T-cell (primary cell): Measurements from ENCODE around the gene ACTG2. TPM values are rescaled to one million over a fixed set of nuclear protein-coding genes. Genes with fewer than 3 reads are reported as not detected.
"Not testable (repeated sequence)": the region's sequence is repeated elsewhere in the genome, so short reads cannot be mapped to it uniquely, and the experiment has no call there.

Source experiments
- ATAC-seq, 4 experiments: fragments of 200-7000 bp in 3 of 4; fragments of 150-1000 bp in 1 of 4; cut with Tn5 transposase; replicated peaks in 1 of 4; 1 replicate in 3 of 4; 2 replicates in 1 of 4; pipeline ENCODE4 v1.10.0; 2021; ENCODE audit warnings: moderate library complexity in 3 of 4, mild to moderate bottlenecking in 2 of 4, moderate number of reproducible peaks in 1 of 4
- CTCF ChIA-PET, 2 donors: fragments of 300-600 bp; sonication (Branson Sonifier 250); formaldehyde crosslinking; loops; one replicate each; lab custom pipeline; 2022; ENCODE audit warnings: antibody characterized with exemption in 2 of 2; lab: Charles Lee
- POLR2A ChIA-PET, 2 donors: fragments of 300-600 bp; sonication (Branson Sonifier 250); formaldehyde crosslinking; loops; one replicate each; lab custom pipeline; 2022; ENCODE audit warnings: antibody characterized with exemption in 2 of 2; lab: Charles Lee
- DNase-seq, 35 experiments: peaks; one replicate each; pipeline versions ENCODE4 v3.0.0 to v3.0.0-alpha.2; 2013 to 2023
- H3K27ac ChIP-seq: one replicate; pipeline ENCODE4 v1.5.1; 2013; ENCODE audit warnings: low read length
- H3K27me3 ChIP-seq, 2 experiments: replicated peaks in 1 of 2; 1 replicate in 1 of 2; 2 replicates in 1 of 2; pipeline versions ENCODE4 v1.6.1 to v1.7.0; 2013; ENCODE audit warnings: low read length in 1 of 2, mixed read lengths in 1 of 2; ENCODE audit not compliant: control insufficient read depth in 2 of 2, insufficient read depth in 2 of 2; ENCODE audit errors: extremely low read depth in 1 of 2
- H3K36me3 ChIP-seq, 2 donors: 1 replicate in 1 of 2; 2 replicates in 1 of 2; pipeline versions ENCODE4 v1.6.1 to v1.7.0; 2013; ENCODE audit warnings: low read length in 1 of 2; ENCODE audit not compliant: control insufficient read depth in 2 of 2, insufficient read depth in 1 of 2; ENCODE audit errors: extremely low read depth in 1 of 2
- H3K4me1 ChIP-seq, 2 experiments: 1 replicate in 1 of 2; 2 replicates in 1 of 2; pipeline versions ENCODE4 v1.6.1 to v1.7.0; 2013; ENCODE audit warnings: low read length in 2 of 2, mixed read lengths in 1 of 2; ENCODE audit not compliant: insufficient read depth in 2 of 2, control insufficient read depth in 1 of 2; ENCODE audit errors: extremely low read depth in 1 of 2
- H3K4me3 ChIP-seq, 2 donors: 1 replicate in 1 of 2; 2 replicates in 1 of 2; pipeline versions ENCODE4 v1.5.1 to v1.7.0; 2013; ENCODE audit warnings: mild to moderate bottlenecking in 2 of 2, low read length in 1 of 2, moderate library complexity in 1 of 2; ENCODE audit not compliant: control insufficient read depth in 1 of 2; ENCODE audit errors: extremely low read depth in 1 of 2
- H3K9me3 ChIP-seq: 2 replicates; pipeline ENCODE4 v1.7.0; 2013
- H3K27ac Mint-ChIP-seq, 2 donors: one replicate each; pipeline ENCODE4 v1.8.0; 2020 to 2021; ENCODE audit warnings: mild to moderate bottlenecking in 2 of 2, mixed read lengths in 2 of 2
- H3K27me3 Mint-ChIP-seq, 2 donors: one replicate each; pipeline ENCODE4 v1.8.0; 2021 to 2022; ENCODE audit warnings: mixed read lengths in 2 of 2
- H3K36me3 Mint-ChIP-seq: one replicate; pipeline ENCODE4 v1.8.0; 2021; ENCODE audit warnings: mixed read lengths
- H3K4me1 Mint-ChIP-seq, 3 donors: one replicate each; pipeline ENCODE4 v1.8.0; 2020 to 2022; ENCODE audit warnings: mixed read lengths in 3 of 3, mild to moderate bottlenecking in 1 of 3
- H3K4me3 Mint-ChIP-seq, 3 donors: one replicate each; pipeline ENCODE4 v1.8.0; 2020 to 2022; ENCODE audit warnings: mild to moderate bottlenecking in 3 of 3, mixed read lengths in 3 of 3, moderate library complexity in 3 of 3
- H3K9me3 Mint-ChIP-seq, 3 donors: one replicate each; pipeline ENCODE4 v1.8.0; 2020 to 2022; ENCODE audit warnings: mixed read lengths in 3 of 3
- WGBS: methylation state at CpG from one replicate; pipeline ENCODE4 v1.1.5; 2013; ENCODE audit warnings: missing lambda C conversion rate; ENCODE audit not compliant: insufficient coverage; 5-methylcytosine and 5-hydroxymethylcytosine counted together
- total RNA-seq, 35 experiments: library from RNA in 6 of 35; stranded (reverse) in 6 of 35; fragments of 120-200 nt in 1 of 35; gene quantifications; one replicate each; pipeline versions ENCODE4 v1.2.1 to v1.2.4 and lab custom pipeline; 2013 to 2026

The ACTG2 gene
- total RNA-seq, 5 donors from 2014 or later (not counting 1 experiment from before 2014, with no cell fraction given): 0.79 to 1.3 (median 0.95) TPM; not detected in 2

DNA sequence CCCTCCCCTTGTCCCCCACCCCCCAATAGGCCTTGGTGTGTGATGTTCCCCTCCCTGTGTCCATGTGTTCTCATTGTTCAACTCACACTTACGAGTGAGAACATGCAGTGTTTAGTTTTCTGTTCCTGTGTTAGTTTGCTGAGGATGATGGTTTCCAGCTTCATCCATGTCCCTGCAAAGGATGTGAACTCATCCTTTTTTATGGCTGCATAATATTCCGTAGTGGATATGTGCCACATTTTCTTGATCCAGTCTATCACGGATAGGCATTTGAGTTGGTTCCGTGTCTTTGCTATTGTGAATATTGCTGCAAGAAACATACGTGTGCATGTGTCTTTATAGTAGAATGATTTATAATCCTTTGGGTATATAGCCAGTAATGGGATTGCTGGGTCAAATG is 14.8 kb upstream of the ACTG2 start:
- ATAC-seq, H3K27ac Mint-ChIP-seq, H3K27me3 Mint-ChIP-seq, H3K4me3 Mint-ChIP-seq, H3K27me3 ChIP-seq, DNase-seq, H3K4me1 ChIP-seq, H3K9me3 Mint-ChIP-seq, H3K36me3 ChIP-seq, H3K27ac ChIP-seq, H3K9me3 ChIP-seq, H3K36me3 Mint-ChIP-seq, POLR2A ChIA-PET, H3K4me1 Mint-ChIP-seq, H3K4me3 ChIP-seq, CTCF ChIA-PET: not testable (repeated sequence)
- WGBS: 100% methylated on average over 3 of the region's 5 CpGs

DNA sequence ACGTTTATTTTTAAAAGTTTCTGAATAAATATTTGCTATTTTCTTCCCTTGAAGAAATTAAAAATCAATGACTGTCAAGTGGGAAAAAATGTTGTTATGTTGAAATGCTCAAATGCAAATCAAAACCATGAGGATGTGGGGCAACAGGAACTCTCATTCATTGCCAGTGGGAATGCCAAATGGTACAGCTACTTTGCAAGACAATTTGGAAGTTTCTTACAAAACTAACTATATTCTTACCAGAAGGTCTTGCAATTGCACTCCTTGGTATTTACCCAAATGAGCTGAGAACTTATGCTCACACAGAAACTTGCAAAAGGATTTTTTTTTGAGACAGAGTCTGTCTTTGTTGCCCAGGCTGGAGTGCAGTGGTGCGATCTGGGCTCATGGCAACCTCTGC is 7.4 kb upstream of the ACTG2 start:
- H3K36me3 Mint-ChIP-seq: no peaks in the 10 kb centered on the region
- no peaks in the 10 kb centered on the region for H3K4me1 ChIP-seq
- H3K9me3 ChIP-seq: no peaks in the 10 kb centered on the region
- DNase-seq (no peak), ATAC-seq (no peak)
- POLR2A ChIA-PET: no interaction called here
- H3K4me3 Mint-ChIP-seq: no peak overlapping the region
- 100% methylated on average over 1 of the region's 2 CpGs for WGBS
- no peak overlapping the region for H3K27ac Mint-ChIP-seq
- H3K4me3 ChIP-seq: no peak overlapping the region
- no peaks in the 10 kb centered on the region for H3K9me3 Mint-ChIP-seq
- peaks cover 2 to 19% (median 9%) of the 10 kb centered on the region in 3 donors for H3K4me1 Mint-ChIP-seq
- H3K27me3 ChIP-seq: no peaks in the 10 kb centered on the region
- no peaks in the 10 kb centered on the region for H3K27me3 Mint-ChIP-seq
- H3K36me3 ChIP-seq: no peaks in the 10 kb centered on the region
- no peak overlapping the region for H3K27ac ChIP-seq
- CTCF ChIA-PET: no interaction called here

- no peaks in the 10 kb centered on the region for H3K9me3 Mint-ChIP-seq
- H3K4me1 Mint-ChIP-seq: peaks cover 2 to 19% (median 9%) of the 10 kb centered on the region in 3 donors
- ChIA-PET CTCF (no interaction called here), POLR2A (no interaction called here)
- Histone ChIP-seq H3K27ac (no peak overlapping the region), H3K36me3 (no peaks in the 10 kb centered on the region), H3K4me1 (no peaks in the 10 kb centered on the region), H3K9me3 (no peaks in the 10 kb centered on the region), H3K27me3 (no peaks in the 10 kb centered on the region), H3K4me3 (no peak overlapping the region)
- WGBS: no CpG with 5 or more reads among the region's 4 CpGs
- no peaks in the 10 kb centered on the region for H3K36me3 Mint-ChIP-seq
- ATAC-seq (no peak), DNase-seq (no peak)
- no peak overlapping the region for H3K27ac Mint-ChIP-seq
- H3K27me3 Mint-ChIP-seq: no peaks in the 10 kb centered on the region
- no peak overlapping the region for H3K4me3 Mint-ChIP-seq
These were observed 6.5 kb upstream of the ACTG2 start for GRCh38 chr2:73886357-73886756.

DNA sequence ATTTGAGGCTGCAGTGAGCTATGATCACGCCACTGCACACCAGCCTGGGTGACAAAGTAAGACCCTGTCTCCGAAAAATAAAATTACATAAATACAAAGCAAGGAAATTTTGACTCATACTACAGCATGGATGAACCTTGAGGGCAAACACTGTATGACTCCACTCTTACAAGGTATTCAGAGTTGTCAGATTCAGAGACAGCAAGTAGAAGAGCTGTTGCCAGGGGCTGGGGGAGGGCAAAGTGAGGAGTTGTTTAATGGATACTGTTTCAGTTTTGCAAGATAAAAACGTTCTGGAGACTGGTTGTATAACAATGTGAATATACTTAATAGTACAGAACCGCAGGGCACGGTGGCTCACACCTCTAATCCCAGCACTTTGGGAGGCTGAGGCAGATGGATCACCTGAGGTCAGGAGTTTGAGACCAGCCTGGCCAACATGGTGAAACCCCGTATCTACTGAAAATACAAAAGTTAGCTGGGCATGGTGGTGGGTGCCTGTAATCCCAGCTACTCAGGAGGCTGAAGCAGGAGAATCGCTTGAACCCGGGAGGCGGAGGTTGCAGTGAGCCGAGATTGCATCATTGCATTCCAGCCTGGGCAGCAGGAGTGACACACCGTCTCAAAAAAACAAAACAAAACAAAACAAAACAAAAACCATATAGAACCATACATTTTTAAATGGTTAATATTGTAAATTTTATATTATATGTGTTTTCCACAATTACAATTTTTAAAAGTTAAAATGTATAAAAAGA is 5.0 kb upstream of the ACTG2 start:
- H3K4me3 Mint-ChIP-seq: peak overlapping the region in 1 of 3 donors; percentile 13
- H3K4me3 ChIP-seq, H3K27ac Mint-ChIP-seq, H3K4me1 ChIP-seq, DNase-seq, H3K36me3 ChIP-seq, ATAC-seq, CTCF ChIA-PET, H3K9me3 Mint-ChIP-seq, H3K27ac ChIP-seq, H3K27me3 ChIP-seq, H3K36me3 Mint-ChIP-seq, H3K27me3 Mint-ChIP-seq, H3K9me3 ChIP-seq: not testable (repeated sequence)
- H3K4me1 Mint-ChIP-seq: peaks cover 2 to 19% (median 9%) of the 10 kb centered on the region in 3 donors
- 67% methylated on average over 4 of the region's 11 CpGs for WGBS
- POLR2A ChIA-PET: interaction anchor here in 1 of 2 donors (0.7 kb wide), 1 partner anchor 53 kb away, joined by 4 read pairs; no protein-coding TSS in a partner anchor

DNA sequence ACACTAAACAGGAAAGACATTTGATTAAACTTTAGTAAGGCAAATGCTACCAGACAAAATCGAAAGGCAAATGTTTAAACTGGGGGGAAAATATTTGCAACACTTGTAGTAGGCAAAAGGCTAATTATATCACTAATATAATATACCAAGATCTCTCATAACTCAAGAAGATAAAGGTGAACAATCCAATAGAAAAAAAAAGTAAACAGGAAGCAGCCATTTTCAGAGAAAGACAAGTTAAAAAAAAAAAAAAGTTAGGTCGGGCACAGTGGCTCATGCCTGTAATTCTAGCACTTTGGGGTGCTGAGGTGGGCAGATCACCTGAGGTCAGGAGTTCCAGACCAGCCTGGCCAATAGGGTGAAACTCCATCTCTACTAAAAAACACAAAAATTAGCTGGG is 4.4 kb upstream of the ACTG2 start:
- ChIA-PET CTCF (no interaction called here), POLR2A (no interaction called here)
- ATAC-seq: no peak
- Histone ChIP-seq H3K27me3 (no peaks in the 10 kb centered on the region), H3K27ac (no peak overlapping the region), H3K4me3 (no peak overlapping the region), H3K4me1 (no peaks in the 10 kb centered on the region), H3K36me3 (no peaks in the 10 kb centered on the region), H3K9me3 (no peaks in the 10 kb centered on the region)
- no peaks in the 10 kb centered on the region for H3K27me3 Mint-ChIP-seq
- H3K4me1 Mint-ChIP-seq: peaks cover 2 to 20% (median 9%) of the 10 kb centered on the region in 3 donors
- H3K4me3 Mint-ChIP-seq: peak overlapping the region in 1 of 3 donors; percentile 13
- H3K27ac Mint-ChIP-seq: peak overlapping the region; percentile 11 to 23
- DNase-seq: no peak
- H3K9me3 Mint-ChIP-seq: no peaks in the 10 kb centered on the region
- 20% methylated on average over 1 of the region's 2 CpGs for WGBS
- H3K36me3 Mint-ChIP-seq: no peaks in the 10 kb centered on the region

GRCh38 chr2:73889206-73889605 is 3.6 kb upstream of the ACTG2 start:
- Mint-ChIP-seq H3K9me3 (no peaks in the 10 kb centered on the region), H3K27ac (no peak overlapping the region), H3K36me3 (no peaks in the 10 kb centered on the region), H3K27me3 (no peaks in the 10 kb centered on the region), H3K4me1 (peaks cover 2 to 28% (median 9%) of the 10 kb centered on the region in 3 donors), H3K4me3 (no peak overlapping the region)
- ChIA-PET POLR2A (no interaction called here), CTCF (no interaction called here)
- peaks cover 0 to 3% of the 10 kb centered on the region in 2 experiments for H3K4me1 ChIP-seq
- ATAC-seq: no peak
- H3K27ac ChIP-seq: no peak overlapping the region
- DNase-seq: no peak
- H3K36me3 ChIP-seq: no peaks in the 10 kb centered on the region
- no peaks in the 10 kb centered on the region for H3K9me3 ChIP-seq
- WGBS: 80% methylated on average over 1 of the region's 5 CpGs
- H3K27me3 ChIP-seq: no peaks in the 10 kb centered on the region
- H3K4me3 ChIP-seq: no peak overlapping the region
